WTC11 (cell line): ENCODE data around the gene GALNT9. TPM values are rescaled to one million over a fixed set of nuclear protein-coding genes. Genes with fewer than 3 reads are reported as not detected.

ENCODE experiments used
- ATAC-seq: fragments of 200-7000 bp; cut with Tn5 transposase; 2 replicates; pipeline ENCODE4 v1.10.0; 2021; ENCODE audit warnings: mild to moderate bottlenecking, moderate library complexity
- CTCF ChIA-PET: fragments of 300-600 bp; sonication (Branson Sonifier 250); formaldehyde crosslinking; loops from one replicate; lab custom pipeline; 2021; ENCODE audit warnings: antibody characterized with exemption; lab: Charles Lee
- POLR2A ChIA-PET: fragments of 350-600 bp; sonication (Branson Sonifier 250); formaldehyde crosslinking; loops from one replicate; lab custom pipeline; 2021; ENCODE audit warnings: antibody characterized with exemption; lab: Charles Lee
- DNase-seq: peaks from one replicate; pipeline ENCODE4 v3.0.0; 2021; ENCODE audit warnings: low spot score
- H3K27ac Mint-ChIP-seq: 2 replicates; pipeline ENCODE4 v1.8.0; 2021; ENCODE audit warnings: mixed read lengths
- H3K27me3 Mint-ChIP-seq: 2 replicates; pipeline ENCODE4 v1.8.0; 2021; ENCODE audit warnings: low read depth, mild to moderate bottlenecking, moderate library complexity, mixed read lengths
- H3K36me3 Mint-ChIP-seq: 2 replicates; pipeline ENCODE4 v1.8.0; 2021; ENCODE audit warnings: mixed read lengths
- H3K4me1 Mint-ChIP-seq: 2 replicates; pipeline ENCODE4 v1.8.0; 2022; ENCODE audit warnings: mixed read lengths
- H3K4me3 Mint-ChIP-seq: 2 replicates; pipeline ENCODE4 v1.8.0; 2021; ENCODE audit warnings: mild to moderate bottlenecking, moderate library complexity, mixed read lengths
- H3K9me3 Mint-ChIP-seq: 2 replicates; pipeline ENCODE4 v1.8.0; 2021; ENCODE audit warnings: mixed read lengths
- GTF2I ChIP-seq: fragments of 250-450 bp; sonication (Bioruptor Pico); conservative IDR thresholded peaks from 2 replicates; pipeline ENCODE4 v1.4.0; 2021; ENCODE audit warnings: mild to moderate bottlenecking
- HMGA2 ChIP-seq: fragments of 250-450 bp; sonication (Bioruptor Pico); IDR thresholded peaks from 2 replicates; pipeline ENCODE4 v1.4.0; 2021; ENCODE audit warnings: mild to moderate bottlenecking, moderate library complexity
- IRF2 ChIP-seq: sonication (generic); formaldehyde crosslinking; IDR thresholded peaks from 2 replicates; pipeline ENCODE4 v1.8.0; 2022; ENCODE audit warnings: low read depth, missing genetic modification reagents, borderline replicate concordance
- PRRX2 ChIP-seq: fragments of 250-450 bp; sonication (Bioruptor Pico); IDR thresholded peaks from 2 replicates; pipeline ENCODE4 v1.8.0; 2021; ENCODE audit warnings: mild to moderate bottlenecking
- RELA ChIP-seq: sonication (generic); formaldehyde crosslinking; IDR thresholded peaks from 2 replicates; pipeline ENCODE4 v1.8.1; 2022; ENCODE audit warnings: missing genetic modification reagents, mild to moderate bottlenecking, borderline replicate concordance
- TP53 ChIP-seq: sonication (generic); formaldehyde crosslinking; IDR thresholded peaks from 2 replicates; pipeline ENCODE4 v1.8.1; 2023; ENCODE audit warnings: mild to moderate bottlenecking, missing genetic modification reagents
- ZNF121 ChIP-seq: sonication (generic); formaldehyde crosslinking; IDR thresholded peaks from 2 replicates; pipeline ENCODE4 v1.8.0; 2023; ENCODE audit warnings: missing genetic modification reagents
- total RNA-seq: library from RNA; stranded (reverse); gene quantifications from 3 replicates; pipeline ENCODE4 v1.2.3, GENCODE V29; 2021
- TF ChIP-seq, protein P1 (sequence below): fragments of 250-450 bp; sonication (Bioruptor Pico); IDR thresholded peaks from 2 replicates; pipeline ENCODE4 v1.9.0; 2021; ENCODE audit warnings: mild to moderate bottlenecking, borderline replicate concordance
- TF ChIP-seq, protein P2 (sequence below): fragments of 250-450 bp; sonication (Bioruptor Pico); conservative IDR thresholded peaks from 2 replicates; pipeline ENCODE4 v1.9.0; 2021; ENCODE audit warnings: mild to moderate bottlenecking
- TF ChIP-seq, protein P3 (sequence below): sonication (generic); formaldehyde crosslinking; IDR thresholded peaks from 2 replicates; pipeline ENCODE4 v1.8.1; 2022; ENCODE audit warnings: missing genetic modification reagents, borderline replicate concordance
- TF ChIP-seq, protein P4 (sequence below): sonication (generic); formaldehyde crosslinking; conservative IDR thresholded peaks from 2 replicates; pipeline ENCODE4 v1.8.1; 2022; ENCODE audit warnings: mild to moderate bottlenecking, missing genetic modification reagents
- TF ChIP-seq, protein P5 (sequence below): sonication (generic); formaldehyde crosslinking; IDR thresholded peaks from 2 replicates; pipeline ENCODE4 v1.8.1; 2023; ENCODE audit warnings: mild to moderate bottlenecking, missing genetic modification reagents
- TF ChIP-seq, protein P6 (sequence below): sonication (generic); formaldehyde crosslinking; IDR thresholded peaks from 2 replicates; pipeline ENCODE4 v1.8.0; 2022; ENCODE audit warnings: mild to moderate bottlenecking, missing genetic modification reagents
- TF ChIP-seq, protein P7 (sequence below): fragments of 250-450 bp; sonication (Bioruptor Pico); IDR thresholded peaks from 2 replicates; pipeline ENCODE4 v1.8.0; 2021; ENCODE audit warnings: mild to moderate bottlenecking

Gene GALNT9
- total RNA-seq, 1 experiment from 2014 or later: 0.90 TPM

DNA sequence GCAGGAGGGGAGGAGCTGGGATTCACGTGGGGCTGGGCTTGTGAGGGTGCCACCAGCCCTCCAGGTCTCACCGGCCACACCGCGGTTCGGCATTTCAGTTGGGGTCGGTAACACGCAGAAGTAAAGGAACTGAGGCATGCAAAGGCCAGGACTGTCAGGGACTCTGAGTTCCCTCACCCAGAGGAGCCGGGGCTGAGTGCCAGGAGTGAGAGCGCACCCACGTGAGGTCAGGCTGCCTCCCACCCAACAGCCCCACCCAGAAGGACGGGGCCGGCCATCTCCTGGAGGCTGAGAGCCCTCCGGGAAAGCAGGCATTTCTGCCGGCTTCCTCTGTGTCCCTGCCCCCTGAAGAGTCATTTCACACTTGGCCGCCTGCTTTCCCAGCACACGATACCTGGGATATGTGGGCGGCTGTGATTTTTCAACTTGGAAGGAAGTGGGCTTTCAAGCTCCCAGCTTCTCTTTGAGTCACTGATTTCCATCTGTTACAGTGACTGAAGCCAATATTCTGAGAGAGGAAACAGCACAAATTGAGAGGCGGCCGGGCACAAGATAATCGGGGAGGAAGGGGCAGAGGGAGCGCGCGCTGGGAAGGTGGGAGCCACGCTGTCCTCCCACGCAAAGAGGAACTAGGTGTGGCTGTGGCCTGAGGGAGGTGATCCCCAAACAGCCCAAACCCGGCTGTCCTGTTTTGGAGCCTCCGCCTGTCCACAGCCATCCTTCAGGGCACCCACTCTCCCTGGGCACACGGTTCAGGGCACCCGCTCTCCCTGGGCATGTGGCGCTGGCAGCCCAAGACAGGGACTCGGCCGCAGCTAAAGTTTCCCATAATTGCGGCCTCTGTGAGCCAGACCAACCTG lies 19.0 kb downstream of the GALNT9 start (continued):
- TF ChIP-seq, protein P1, sequence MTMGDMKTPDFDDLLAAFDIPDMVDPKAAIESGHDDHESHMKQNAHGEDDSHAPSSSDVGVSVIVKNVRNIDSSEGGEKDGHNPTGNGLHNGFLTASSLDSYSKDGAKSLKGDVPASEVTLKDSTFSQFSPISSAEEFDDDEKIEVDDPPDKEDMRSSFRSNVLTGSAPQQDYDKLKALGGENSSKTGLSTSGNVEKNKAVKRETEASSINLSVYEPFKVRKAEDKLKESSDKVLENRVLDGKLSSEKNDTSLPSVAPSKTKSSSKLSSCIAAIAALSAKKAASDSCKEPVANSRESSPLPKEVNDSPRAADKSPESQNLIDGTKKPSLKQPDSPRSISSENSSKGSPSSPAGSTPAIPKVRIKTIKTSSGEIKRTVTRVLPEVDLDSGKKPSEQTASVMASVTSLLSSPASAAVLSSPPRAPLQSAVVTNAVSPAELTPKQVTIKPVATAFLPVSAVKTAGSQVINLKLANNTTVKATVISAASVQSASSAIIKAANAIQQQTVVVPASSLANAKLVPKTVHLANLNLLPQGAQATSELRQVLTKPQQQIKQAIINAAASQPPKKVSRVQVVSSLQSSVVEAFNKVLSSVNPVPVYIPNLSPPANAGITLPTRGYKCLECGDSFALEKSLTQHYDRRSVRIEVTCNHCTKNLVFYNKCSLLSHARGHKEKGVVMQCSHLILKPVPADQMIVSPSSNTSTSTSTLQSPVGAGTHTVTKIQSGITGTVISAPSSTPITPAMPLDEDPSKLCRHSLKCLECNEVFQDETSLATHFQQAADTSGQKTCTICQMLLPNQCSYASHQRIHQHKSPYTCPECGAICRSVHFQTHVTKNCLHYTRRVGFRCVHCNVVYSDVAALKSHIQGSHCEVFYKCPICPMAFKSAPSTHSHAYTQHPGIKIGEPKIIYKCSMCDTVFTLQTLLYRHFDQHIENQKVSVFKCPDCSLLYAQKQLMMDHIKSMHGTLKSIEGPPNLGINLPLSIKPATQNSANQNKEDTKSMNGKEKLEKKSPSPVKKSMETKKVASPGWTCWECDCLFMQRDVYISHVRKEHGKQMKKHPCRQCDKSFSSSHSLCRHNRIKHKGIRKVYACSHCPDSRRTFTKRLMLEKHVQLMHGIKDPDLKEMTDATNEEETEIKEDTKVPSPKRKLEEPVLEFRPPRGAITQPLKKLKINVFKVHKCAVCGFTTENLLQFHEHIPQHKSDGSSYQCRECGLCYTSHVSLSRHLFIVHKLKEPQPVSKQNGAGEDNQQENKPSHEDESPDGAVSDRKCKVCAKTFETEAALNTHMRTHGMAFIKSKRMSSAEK (CRISPR knock-in tag): no peak

DNA sequence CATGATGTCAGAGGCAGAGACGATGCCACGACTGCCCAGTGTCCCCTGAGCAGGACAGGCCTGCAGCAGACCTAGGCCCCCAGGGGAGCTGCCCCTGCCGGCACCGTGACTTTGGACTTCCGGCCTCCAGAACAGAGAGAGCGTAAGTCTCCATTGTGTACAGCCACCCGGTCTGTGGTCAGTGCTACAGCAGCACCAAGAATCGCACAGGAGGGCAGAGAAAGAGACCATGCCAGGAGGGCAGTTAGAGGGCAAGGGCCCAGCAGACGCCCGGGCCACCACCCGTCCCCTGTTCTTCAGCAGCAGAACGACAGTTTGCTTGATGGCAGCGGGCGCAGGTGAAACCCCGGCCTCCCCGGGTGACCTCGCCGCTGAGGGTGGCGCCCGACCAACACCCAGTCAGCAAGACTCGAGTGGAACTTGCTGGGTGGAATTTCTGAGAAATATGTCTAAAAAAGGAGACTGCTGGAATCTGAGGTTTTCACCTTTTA lies 19.7 kb downstream of the GALNT9 start:
- Mint-ChIP-seq H3K27ac (no peak overlapping the region), H3K9me3 (peaks cover 14% of the 10 kb centered on the region), H3K4me1 (no peaks in the 10 kb centered on the region), H3K36me3 (0 out of 2 replicates have a peak, but pooled peaks cover 6% of the 10 kb centered on the region), H3K4me3 (no peak overlapping the region), H3K27me3 (peaks cover 53% of the 10 kb centered on the region)
- ATAC-seq (no peak), DNase-seq (no peak)
- CTCF ChIA-PET: no interaction called here
- POLR2A ChIA-PET: no interaction called here
- TF ChIP-seq HMGA2: no peak
- TF ChIP-seq, protein P1 (CRISPR knock-in tag): no peak
- no peak for TF ChIP-seq GTF2I (CRISPR knock-in tag)
- TF ChIP-seq TP53 (CRISPR knock-in tag): no peak
- TF ChIP-seq, protein P2, sequence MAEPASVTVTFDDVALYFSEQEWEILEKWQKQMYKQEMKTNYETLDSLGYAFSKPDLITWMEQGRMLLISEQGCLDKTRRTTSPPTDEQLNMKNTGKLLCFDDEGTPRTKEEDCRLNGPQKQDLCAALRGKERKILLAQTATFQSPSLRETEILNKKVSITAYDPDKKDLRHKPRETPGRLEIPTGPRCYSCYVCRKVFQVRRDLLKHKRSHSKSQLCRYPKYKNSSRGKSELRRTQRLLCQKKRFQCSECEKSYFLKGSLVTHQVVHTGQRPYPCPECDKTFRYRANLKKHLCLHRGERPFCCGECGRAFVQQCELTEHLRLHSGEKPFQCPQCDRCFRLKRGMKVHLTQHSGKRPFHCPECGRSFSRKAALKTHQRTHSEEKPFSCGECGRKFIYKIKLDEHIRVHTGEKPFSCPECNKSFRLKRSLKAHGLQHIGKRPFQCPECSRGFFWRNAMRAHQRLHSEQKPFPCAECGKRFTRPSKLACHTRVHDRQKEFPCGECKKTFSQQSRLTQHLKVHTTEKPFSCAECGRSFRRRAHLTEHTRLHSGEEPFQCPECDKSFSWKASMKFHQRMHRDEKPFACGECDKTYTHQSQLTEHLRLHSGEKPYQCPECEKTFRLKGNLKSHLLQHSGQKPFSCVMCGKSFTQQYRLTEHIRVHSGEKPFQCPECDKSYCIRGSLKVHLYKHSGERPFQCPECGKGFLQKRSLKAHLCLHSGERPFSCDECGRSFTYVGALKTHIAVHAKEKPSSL (CRISPR knock-in tag): no peak
- TF ChIP-seq PRRX2: no peak
- no peak for TF ChIP-seq IRF2 (CRISPR knock-in tag)
- TF ChIP-seq ZNF121 (CRISPR knock-in tag): no peak
- TF ChIP-seq, protein P3, sequence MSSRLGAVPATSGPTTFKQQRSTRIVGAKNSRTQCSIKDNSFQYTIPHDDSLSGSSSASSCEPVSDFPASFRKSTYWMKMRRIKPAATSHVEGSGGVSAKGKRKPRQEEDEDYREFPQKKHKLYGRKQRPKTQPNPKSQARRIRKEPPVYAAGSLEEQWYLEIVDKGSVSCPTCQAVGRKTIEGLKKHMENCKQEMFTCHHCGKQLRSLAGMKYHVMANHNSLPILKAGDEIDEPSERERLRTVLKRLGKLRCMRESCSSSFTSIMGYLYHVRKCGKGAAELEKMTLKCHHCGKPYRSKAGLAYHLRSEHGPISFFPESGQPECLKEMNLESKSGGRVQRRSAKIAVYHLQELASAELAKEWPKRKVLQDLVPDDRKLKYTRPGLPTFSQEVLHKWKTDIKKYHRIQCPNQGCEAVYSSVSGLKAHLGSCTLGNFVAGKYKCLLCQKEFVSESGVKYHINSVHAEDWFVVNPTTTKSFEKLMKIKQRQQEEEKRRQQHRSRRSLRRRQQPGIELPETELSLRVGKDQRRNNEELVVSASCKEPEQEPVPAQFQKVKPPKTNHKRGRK (CRISPR knock-in tag): no peak
- TF ChIP-seq, protein P4, sequence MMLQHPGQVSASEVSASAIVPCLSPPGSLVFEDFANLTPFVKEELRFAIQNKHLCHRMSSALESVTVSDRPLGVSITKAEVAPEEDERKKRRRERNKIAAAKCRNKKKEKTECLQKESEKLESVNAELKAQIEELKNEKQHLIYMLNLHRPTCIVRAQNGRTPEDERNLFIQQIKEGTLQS (CRISPR knock-in tag): no peak
- TF ChIP-seq, protein P5, sequence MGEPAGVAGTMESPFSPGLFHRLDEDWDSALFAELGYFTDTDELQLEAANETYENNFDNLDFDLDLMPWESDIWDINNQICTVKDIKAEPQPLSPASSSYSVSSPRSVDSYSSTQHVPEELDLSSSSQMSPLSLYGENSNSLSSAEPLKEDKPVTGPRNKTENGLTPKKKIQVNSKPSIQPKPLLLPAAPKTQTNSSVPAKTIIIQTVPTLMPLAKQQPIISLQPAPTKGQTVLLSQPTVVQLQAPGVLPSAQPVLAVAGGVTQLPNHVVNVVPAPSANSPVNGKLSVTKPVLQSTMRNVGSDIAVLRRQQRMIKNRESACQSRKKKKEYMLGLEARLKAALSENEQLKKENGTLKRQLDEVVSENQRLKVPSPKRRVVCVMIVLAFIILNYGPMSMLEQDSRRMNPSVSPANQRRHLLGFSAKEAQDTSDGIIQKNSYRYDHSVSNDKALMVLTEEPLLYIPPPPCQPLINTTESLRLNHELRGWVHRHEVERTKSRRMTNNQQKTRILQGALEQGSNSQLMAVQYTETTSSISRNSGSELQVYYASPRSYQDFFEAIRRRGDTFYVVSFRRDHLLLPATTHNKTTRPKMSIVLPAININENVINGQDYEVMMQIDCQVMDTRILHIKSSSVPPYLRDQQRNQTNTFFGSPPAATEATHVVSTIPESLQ (CRISPR knock-in tag): no peak
- TF ChIP-seq, protein P6, sequence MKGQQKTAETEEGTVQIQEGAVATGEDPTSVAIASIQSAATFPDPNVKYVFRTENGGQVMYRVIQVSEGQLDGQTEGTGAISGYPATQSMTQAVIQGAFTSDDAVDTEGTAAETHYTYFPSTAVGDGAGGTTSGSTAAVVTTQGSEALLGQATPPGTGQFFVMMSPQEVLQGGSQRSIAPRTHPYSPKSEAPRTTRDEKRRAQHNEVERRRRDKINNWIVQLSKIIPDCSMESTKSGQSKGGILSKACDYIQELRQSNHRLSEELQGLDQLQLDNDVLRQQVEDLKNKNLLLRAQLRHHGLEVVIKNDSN: no peak
- TF ChIP-seq, protein P7, sequence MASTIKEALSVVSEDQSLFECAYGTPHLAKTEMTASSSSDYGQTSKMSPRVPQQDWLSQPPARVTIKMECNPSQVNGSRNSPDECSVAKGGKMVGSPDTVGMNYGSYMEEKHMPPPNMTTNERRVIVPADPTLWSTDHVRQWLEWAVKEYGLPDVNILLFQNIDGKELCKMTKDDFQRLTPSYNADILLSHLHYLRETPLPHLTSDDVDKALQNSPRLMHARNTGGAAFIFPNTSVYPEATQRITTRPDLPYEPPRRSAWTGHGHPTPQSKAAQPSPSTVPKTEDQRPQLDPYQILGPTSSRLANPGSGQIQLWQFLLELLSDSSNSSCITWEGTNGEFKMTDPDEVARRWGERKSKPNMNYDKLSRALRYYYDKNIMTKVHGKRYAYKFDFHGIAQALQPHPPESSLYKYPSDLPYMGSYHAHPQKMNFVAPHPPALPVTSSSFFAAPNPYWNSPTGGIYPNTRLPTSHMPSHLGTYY (CRISPR knock-in tag): no peak
- TF ChIP-seq RELA (CRISPR knock-in tag): no peak
